LNCaP clone FGC (cell line): Measurements from ENCODE around the gene CCR2.

Experiments used
- DNase-seq: peaks from one replicate; pipeline ENCODE4 v3.0.0-alpha.2; 2011; ENCODE audit warnings: low read depth
- H3K4me3 ChIP-seq: 2 replicates; pipeline ENCODE4 v1.5.1; 2011; ENCODE audit warnings: mild to moderate bottlenecking, low read depth, low read length, control low read depth
- TF ChIP-seq, protein P1 (sequence below): IDR thresholded peaks from 2 replicates; pipeline ENCODE4 v1.5.1; 2012; ENCODE audit warnings: mild to moderate bottlenecking; ENCODE audit not compliant: control insufficient read depth, insufficient read depth; ENCODE audit errors: extremely low read depth

The CCR2 gene

DNA sequence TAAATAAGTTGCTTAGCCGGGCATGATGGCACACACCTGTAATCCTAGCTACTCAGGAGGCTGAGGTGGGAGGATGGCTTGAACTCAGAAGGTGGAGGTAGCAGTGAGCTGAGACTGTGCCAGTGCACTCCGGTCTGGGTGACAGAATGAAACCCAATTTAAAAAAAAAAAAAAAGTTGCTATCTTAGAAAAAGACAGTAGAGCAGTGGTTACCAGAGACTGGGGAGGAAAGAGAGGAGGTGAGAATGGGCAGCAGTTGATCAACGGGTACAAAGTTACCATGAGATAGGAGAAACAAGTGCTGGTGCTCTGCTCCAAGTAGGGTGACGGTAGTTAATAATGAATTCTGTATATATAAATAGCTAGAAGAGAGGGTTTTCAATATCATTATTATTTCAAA, 821 bp upstream of the CCR2 start:
- DNase-seq, result no peak
- TF ChIP-seq, protein P1, sequence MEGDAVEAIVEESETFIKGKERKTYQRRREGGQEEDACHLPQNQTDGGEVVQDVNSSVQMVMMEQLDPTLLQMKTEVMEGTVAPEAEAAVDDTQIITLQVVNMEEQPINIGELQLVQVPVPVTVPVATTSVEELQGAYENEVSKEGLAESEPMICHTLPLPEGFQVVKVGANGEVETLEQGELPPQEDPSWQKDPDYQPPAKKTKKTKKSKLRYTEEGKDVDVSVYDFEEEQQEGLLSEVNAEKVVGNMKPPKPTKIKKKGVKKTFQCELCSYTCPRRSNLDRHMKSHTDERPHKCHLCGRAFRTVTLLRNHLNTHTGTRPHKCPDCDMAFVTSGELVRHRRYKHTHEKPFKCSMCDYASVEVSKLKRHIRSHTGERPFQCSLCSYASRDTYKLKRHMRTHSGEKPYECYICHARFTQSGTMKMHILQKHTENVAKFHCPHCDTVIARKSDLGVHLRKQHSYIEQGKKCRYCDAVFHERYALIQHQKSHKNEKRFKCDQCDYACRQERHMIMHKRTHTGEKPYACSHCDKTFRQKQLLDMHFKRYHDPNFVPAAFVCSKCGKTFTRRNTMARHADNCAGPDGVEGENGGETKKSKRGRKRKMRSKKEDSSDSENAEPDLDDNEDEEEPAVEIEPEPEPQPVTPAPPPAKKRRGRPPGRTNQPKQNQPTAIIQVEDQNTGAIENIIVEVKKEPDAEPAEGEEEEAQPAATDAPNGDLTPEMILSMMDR, result no peak
- no peak overlapping the region for H3K4me3 ChIP-seq

DNA sequence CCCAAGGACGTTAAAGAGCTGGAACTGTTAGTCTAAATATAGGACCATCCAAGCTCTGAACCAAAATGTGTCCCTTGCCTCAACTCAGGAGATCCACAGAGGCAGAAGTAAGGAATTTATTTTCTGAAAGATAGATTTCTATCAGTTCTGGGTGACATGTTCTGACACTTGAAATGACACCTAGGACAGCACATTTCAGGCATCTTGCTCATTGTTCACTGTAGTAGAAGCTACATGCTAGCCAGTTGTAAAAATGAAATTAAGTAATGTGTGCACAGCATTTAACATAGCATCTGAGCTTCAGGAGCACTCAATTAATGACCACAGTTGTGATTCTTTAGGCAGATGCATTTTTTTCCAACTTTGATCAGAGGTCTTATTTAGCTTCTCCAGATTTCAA, 567 bp downstream of the CCR2 start:
- no peak for DNase-seq
- TF ChIP-seq, protein P1, result no peak
- H3K4me3 ChIP-seq, result no peak overlapping the region

DNA sequence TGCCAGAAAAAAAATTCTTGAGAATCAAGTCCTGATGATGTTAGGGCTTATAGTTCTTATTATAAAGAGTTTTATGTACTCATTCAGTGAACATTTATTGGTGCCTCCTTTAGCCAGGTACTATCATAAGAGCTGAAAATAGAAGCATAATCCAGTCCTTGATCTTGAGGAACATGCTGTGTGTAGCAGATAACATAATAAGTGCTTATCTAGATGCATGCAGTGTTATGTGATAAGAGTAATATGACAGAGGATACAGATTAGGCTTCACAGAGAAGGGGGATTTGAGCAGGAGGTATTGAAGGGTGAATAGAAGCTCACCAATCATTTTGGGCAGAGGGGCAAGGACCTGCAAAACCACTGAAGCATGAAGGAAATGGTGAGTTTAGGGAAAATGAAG, 1.1 kb downstream of the CCR2 start:
- no peak overlapping the region for H3K4me3 ChIP-seq
- no peak for DNase-seq

DNA sequence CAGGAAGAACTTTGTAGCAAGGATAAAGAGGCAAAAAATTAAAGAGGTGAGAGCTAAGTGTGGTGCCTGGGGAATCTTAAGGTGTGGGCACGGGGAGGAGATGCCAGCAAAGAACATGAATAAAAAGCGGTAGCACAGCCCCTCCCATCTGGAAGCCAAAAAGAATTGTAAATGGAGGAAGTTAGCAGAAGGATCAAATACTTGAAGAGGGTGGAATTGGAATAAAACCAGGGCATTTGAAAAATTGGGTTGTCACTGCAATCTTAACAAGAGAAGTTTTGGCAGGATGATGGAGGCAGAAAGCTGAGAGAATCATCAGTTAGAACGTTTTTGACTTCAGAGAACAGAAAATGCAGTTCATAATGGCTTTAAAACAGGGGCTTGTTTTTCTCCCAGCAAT, 2.4 kb downstream of the CCR2 start:
- TF ChIP-seq, protein P1, result no peak
- no peak overlapping the region for H3K4me3 ChIP-seq
- no peak for DNase-seq

More for the DNA sequence above, 1.1 kb downstream of the CCR2 start:
- TF ChIP-seq, protein P1, result no peak

DNA sequence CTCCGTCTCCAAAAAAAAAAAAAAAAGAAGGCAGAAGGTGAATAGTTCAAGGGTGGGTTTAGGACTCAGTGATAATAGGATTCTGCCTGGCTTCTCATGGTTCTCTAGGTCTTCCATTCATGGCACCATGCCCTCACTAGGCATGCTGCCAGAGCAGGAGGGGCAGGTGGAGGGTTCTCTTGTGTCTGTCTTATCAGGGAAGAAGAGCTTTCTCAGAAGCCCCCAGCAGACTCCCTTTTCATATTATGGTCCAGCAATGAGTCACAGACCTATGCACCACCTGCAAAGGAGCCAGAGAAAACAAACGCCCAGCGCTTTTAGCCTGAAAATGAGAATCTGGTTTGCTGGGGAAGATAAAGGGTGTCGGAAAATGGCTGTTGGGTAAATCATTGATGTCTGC, 3.0 kb downstream of the CCR2 start:
- H3K4me3 ChIP-seq, result no peak overlapping the region
- no peak for DNase-seq
- TF ChIP-seq, protein P1, result no peak

DNA sequence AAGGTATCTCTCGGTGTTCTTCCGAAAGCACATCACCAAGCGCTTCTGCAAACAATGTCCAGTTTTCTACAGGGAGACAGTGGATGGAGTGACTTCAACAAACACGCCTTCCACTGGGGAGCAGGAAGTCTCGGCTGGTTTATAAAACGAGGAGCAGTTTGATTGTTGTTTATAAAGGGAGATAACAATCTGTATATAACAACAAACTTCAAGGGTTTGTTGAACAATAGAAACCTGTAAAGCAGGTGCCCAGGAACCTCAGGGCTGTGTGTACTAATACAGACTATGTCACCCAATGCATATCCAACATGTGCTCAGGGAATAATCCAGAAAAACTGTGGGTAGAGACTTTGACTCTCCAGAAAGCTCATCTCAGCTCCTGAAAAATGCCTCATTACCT, 4.6 kb downstream of the CCR2 start:
- peak; percentile 81 for DNase-seq
- H3K4me3 ChIP-seq, result no peak overlapping the region
- TF ChIP-seq, protein P1, result no peak

DNA sequence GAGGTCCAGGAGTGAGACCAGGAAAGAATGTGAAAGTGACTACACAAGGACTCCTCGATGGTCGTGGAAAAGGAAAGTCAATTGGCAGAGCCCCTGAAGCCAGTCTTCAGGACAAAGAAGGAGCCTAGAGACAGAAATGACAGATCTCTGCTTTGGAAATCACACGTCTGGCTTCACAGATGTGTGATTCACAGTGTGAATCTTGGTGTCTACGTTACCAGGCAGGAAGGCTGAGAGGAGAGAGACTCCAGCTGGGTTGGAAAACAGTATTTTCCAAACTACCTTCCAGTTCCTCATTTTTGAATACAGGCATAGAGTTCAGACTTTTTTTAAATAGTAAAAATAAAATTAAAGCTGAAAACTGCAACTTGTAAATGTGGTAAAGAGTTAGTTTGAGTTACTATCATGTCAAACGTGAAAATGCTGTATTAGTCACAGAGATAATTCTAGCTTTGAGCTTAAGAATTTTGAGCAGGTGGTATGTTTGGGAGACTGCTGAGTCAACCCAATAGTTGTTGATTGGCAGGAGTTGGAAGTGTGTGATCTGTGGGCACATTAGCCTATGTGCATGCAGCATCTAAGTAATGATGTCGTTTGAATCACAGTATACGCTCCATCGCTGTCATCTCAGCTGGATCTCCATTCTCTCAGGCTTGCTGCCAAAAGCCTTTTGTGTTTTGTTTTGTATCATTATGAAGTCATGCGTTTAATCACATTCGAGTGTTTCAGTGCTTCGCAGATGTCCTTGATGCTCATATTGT, 6.0 kb downstream of the CCR2 start:
- no peak overlapping the region for H3K4me3 ChIP-seq
- TF ChIP-seq, protein P1, result no peak
- no peak for DNase-seq
